Progenitor cell of endocrine pancreas (in vitro differentiated cells): Measurements from ENCODE around the gene NRP1. TPM values are rescaled to one million over a fixed set of nuclear protein-coding genes. Genes with fewer than 3 reads are reported as not detected.

ENCODE experiments used
- DNase-seq: peaks from one replicate; pipeline ENCODE4 v3.0.0; 2021; ENCODE audit warnings: low spot score; ENCODE audit not compliant: unreplicated experiment
- H3K27ac Mint-ChIP-seq: 2 replicates; pipeline ENCODE4 v1.8.0; 2021; ENCODE audit warnings: mild to moderate bottlenecking, moderate library complexity, mixed read lengths
- H3K27me3 Mint-ChIP-seq: 2 replicates; pipeline ENCODE4 v1.8.0; 2021; ENCODE audit warnings: mixed read lengths
- H3K36me3 Mint-ChIP-seq: 2 replicates; pipeline ENCODE4 v1.8.0; 2022; ENCODE audit warnings: mixed read lengths; ENCODE audit not compliant: insufficient read depth
- H3K4me1 Mint-ChIP-seq: 2 replicates; pipeline ENCODE4 v1.8.0; 2021; ENCODE audit warnings: low read depth, mixed read lengths
- H3K4me3 Mint-ChIP-seq: 2 replicates; pipeline ENCODE4 v1.8.0; 2021; ENCODE audit warnings: low read depth, mild to moderate bottlenecking, moderate library complexity, mixed read lengths
- H3K9me3 Mint-ChIP-seq: 2 replicates; pipeline ENCODE4 v1.8.0; 2021; ENCODE audit warnings: low read depth, mixed read lengths
- CTCF ChIP-seq: fragments of 200-600 bp; sonication (generic); IDR thresholded peaks from one replicate; pipeline ENCODE4 v1.5.0; 2021; ENCODE audit warnings: antibody characterized with exemption, mild to moderate bottlenecking; ENCODE audit not compliant: unreplicated experiment
- total RNA-seq: library from RNA; stranded (reverse); gene quantifications from 2 replicates; pipeline ENCODE4 v1.2.1, GENCODE V29; 2021

The NRP1 gene
- total RNA-seq, 1 donor from 2014 or later: 33.4 TPM

- peaks cover 29% of the 10 kb centered on the region for H3K4me1 Mint-ChIP-seq
- peaks cover 15% of the 10 kb centered on the region for H3K36me3 Mint-ChIP-seq
Observed at GRCh38 chr10:33265621-33266020, 68.8 kb downstream of the NRP1 start.

GRCh38 chr10:33263453-33263852, 71.0 kb downstream of the NRP1 start:
- Mint-ChIP-seq H3K4me1 (peaks cover 42% of the 10 kb centered on the region), H3K9me3 (peaks cover 3% of the 10 kb centered on the region)

More at GRCh38 chr10:33265621-33266020, 68.8 kb downstream of the NRP1 start:
- Mint-ChIP-seq H3K27me3 (no peaks in the 10 kb centered on the region), H3K27ac (no peak overlapping the region), H3K9me3 (peaks cover 3% of the 10 kb centered on the region), H3K4me3 (no peak overlapping the region)
- no peak for DNase-seq
- TF ChIP-seq CTCF: no peak

GRCh38 chr10:33262871-33263270, 71.6 kb downstream of the NRP1 start:
- no peaks in the 10 kb centered on the region for H3K27me3 Mint-ChIP-seq
- peaks cover 11% of the 10 kb centered on the region for H3K36me3 Mint-ChIP-seq
- no peak overlapping the region for H3K4me3 Mint-ChIP-seq
- peaks cover 3% of the 10 kb centered on the region for H3K9me3 Mint-ChIP-seq
- peaks cover 46% of the 10 kb centered on the region for H3K4me1 Mint-ChIP-seq
- no peak for DNase-seq
- no peak for TF ChIP-seq CTCF
- no peak overlapping the region for H3K27ac Mint-ChIP-seq

More at GRCh38 chr10:33263453-33263852, 71.0 kb downstream of the NRP1 start:
- DNase-seq: no peak
- no peak overlapping the region for H3K4me3 Mint-ChIP-seq
- H3K36me3 Mint-ChIP-seq: peaks cover 13% of the 10 kb centered on the region
- H3K27me3 Mint-ChIP-seq: no peaks in the 10 kb centered on the region
- no peak for TF ChIP-seq CTCF
- peak overlapping the region; percentile 97 for H3K27ac Mint-ChIP-seq

DNA sequence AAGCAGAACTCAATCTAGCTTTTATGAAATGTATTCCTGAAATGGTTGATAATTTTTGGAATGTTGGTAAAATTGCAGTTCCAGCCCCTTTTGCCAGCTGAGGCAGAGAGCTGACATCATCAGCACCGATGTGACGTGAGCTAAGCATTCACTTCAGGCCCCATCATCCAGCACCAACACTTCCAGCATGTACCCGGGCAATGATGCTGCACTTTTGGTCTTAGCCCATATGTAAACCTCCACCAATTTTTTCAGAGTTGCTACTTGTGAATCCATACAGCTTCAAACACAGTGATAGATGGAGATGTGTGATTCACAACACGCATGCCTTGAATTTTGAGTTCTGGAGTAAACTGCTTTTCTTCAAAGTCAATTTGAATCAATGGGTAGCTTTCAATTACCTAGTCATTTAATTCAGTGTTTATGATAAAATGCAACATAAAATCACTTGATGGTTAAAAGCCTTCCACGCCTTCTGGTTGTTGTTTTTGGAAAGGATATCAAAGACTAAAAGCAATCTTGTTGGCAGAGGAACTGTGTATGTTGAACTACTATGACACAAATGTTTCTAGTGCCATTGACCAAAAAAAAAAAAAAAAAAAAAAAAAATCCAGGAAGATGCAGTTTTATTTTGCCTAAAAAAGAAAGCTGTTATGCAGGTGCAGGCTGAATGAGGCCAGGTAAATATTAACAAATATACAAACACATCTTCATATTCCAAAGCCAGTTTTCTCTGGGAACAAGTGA, 73.9 kb downstream of the NRP1 start:
- Mint-ChIP-seq H3K27ac (peak overlapping the region; percentile 47), H3K4me3 (no peak overlapping the region), H3K9me3 (peaks cover 3% of the 10 kb centered on the region), H3K27me3 (no peaks in the 10 kb centered on the region), H3K4me1 (peaks cover 54% of the 10 kb centered on the region), H3K36me3 (peaks cover 7% of the 10 kb centered on the region)
- no peak for TF ChIP-seq CTCF
- DNase-seq: no peak

GRCh38 chr10:33258967-33259366, 75.5 kb downstream of the NRP1 start:
- DNase-seq: no peak
- Mint-ChIP-seq H3K9me3 (peaks cover 3% of the 10 kb centered on the region), H3K27ac (peak overlapping the region; percentile 95), H3K4me3 (peak overlapping the region; percentile 5), H3K27me3 (no peaks in the 10 kb centered on the region), H3K36me3 (peaks cover 10% of the 10 kb centered on the region), H3K4me1 (peaks cover 46% of the 10 kb centered on the region)
- no peak for TF ChIP-seq CTCF
